ENCODE data around the gene DHDH. TPM values are rescaled to one million over a fixed set of nuclear protein-coding genes. Genes with fewer than 3 reads are reported as not detected.

The DHDH gene
- polyA plus RNA-seq, 6 donors from 2014 or later = 0.32 TPM; not detected in 5

DNA sequence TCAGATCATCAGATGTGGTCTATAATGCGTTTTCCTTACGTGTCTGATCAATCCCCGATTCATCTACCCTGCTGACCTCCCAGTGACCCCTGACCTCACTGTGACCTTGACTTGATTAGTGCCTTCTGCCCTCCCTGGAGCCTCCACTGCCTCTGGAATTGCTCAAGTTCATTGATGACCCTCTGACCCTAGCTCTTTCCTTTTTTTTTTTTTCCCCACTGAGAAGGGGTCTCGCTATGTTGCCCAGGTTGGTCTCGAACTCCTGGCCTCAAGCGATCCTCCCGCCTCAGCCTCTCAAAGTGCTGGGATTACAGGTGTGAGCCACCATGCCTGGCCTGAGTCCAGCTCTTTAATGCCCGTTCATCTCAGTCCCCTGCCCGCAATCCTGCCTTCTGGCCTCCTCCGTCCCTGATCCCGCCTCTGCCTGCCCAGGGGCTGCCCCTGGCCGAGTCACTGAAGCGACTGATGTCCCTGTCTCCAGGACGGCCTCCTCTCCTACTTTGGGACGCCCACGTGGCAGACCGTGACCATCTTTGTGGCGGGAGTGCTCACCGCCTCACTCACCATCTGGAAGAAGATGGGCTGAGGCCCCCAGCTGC, 27.7 kb downstream of the DHDH start:
- peak overlapping the region in 6 of 8 donors; percentile 21 to 74 (median 40) for H3K4me3 Mint-ChIP-seq
- peaks cover 63 to 71% (median 66%) of the 10 kb centered on the region in 3 donors for H3K4me1 Mint-ChIP-seq

DNA sequence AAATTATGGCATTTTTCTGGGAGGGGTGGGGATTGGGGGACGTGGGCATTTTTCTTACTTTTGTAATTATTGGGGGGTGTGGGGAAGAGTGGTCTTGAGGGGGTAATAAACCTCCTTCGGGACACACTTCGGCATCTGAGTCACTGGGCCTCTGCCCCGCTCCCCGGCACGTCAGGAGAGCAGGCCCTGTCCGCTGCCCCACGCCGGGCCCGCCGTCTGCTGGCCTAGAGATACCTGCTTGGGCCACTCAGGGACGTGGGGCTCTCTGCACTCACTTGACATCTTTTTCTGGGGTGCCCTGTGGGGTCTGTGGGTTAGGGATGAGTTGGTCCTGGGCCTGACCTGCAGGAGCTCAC, 28.2 kb downstream of the DHDH start:
- H3K36me3 Mint-ChIP-seq = peaks cover 5 to 12% of the 10 kb centered on the region in 2 donors
- ATAC-seq (ENCODE audit: low read depth in 2 of 2) (no peak), DNase-seq (no peak)
- H3K4me3 Mint-ChIP-seq = peak overlapping the region in 6 of 8 donors; percentile 71 to 99 (median 92)
- peaks cover 0 to 2% (median 0%) of the 10 kb centered on the region in 7 donors for H3K9me3 Mint-ChIP-seq
- peak overlapping the region in 5 of 6 donors; percentile 81 to 97 (median 95) for H3K27ac Mint-ChIP-seq
- no peaks in the 10 kb centered on the region for H3K27me3 Mint-ChIP-seq
- peaks cover 65 to 73% (median 68%) of the 10 kb centered on the region in 3 donors for H3K4me1 Mint-ChIP-seq

More for the DNA sequence above, 27.7 kb downstream of the DHDH start:
- no peak for DNase-seq
- no peaks in the 10 kb centered on the region for H3K9me3 Mint-ChIP-seq
- peaks cover under 1 to 8% of the 10 kb centered on the region in 2 donors for H3K36me3 Mint-ChIP-seq
- H3K27me3 Mint-ChIP-seq = no peaks in the 10 kb centered on the region
- ATAC-seq (ENCODE audit: low read depth in 2 of 2) = no peak
- peak overlapping the region in 3 of 6 donors; percentile 15 to 96 (median 83) for H3K27ac Mint-ChIP-seq

DNA sequence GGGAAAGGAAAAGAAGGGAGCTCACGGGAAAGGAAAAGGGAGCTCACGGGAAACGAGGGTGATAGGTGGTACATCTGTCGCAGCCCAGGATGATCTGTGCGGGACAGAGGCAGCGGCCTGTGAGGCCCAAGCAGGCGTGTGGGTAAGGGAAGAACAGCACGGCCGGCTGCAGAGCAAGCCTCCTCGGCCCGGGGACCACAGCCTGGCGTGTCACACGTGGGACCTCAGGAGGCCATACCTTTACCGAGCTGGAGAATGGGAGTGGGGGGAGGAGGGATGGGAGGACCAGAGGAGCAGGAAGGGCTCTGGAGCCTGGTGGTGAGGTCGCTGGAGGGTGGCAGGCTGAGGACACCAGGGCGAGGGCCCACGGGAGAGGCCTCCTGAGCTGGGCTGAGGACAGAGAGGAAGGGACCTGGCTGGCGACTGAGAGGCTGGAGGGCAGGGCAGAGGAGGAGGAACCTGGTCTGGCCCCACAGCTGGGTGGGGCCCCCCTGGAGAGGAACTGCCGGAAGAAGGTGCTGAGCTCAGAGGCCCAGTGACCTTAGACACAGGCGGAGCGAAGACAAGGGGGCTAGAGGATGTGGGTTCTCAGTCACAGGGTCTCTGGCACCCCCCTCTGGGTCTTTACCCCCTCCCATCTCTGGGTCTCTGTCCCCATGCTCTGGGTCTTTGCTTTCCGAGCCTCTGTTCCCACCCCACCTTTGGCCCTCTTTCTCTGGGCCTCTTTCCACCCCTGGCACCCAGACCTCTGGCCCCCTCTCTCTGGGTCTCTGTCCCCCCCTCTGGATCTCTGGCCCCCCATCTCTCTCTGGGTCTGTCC, 28.7 kb downstream of the DHDH start:
- Mint-ChIP-seq H3K4me3 (peak overlapping the region; percentile 56 to 99 (median 92)), H3K9me3 (peaks cover 0 to 2% (median 0%) of the 10 kb centered on the region in 7 donors), H3K36me3 (peaks cover 5 to 7% of the 10 kb centered on the region in 2 donors), H3K4me1 (peaks cover 62 to 70% (median 68%) of the 10 kb centered on the region in 3 donors), H3K27ac (peak overlapping the region; percentile 61 to 97 (median 96)), H3K27me3 (no peaks in the 10 kb centered on the region)
- peak; percentile 56 for DNase-seq
- peak; percentile 19 to 32 for ATAC-seq (ENCODE audit: low read depth in 2 of 2)

DNA sequence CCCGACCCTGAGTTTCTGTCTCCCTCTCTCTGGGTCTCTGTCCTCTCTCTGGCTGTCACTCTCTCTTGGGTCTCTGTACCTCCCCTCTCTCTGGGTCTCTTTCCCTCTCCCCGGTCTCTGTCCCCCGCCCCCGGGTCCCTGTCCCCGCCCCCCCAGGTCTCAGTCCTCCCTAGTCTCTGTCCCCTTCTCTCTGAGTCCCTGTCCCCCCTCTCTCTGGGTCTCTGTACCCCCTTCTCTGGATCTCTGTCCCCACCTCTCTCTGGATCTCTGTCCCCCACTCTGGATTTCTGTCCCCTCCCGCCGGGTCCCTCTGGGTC, 29.3 kb downstream of the DHDH start:
- no peaks in the 10 kb centered on the region for H3K27me3 Mint-ChIP-seq
- H3K4me3 Mint-ChIP-seq = peak overlapping the region; percentile 56 to 99 (median 96)
- peaks cover 5 to 7% of the 10 kb centered on the region in 2 donors for H3K36me3 Mint-ChIP-seq
- DNase-seq (no peak), ATAC-seq (ENCODE audit: low read depth in 2 of 2) (no peak)
- peaks cover 0 to 2% (median 0%) of the 10 kb centered on the region in 7 donors for H3K9me3 Mint-ChIP-seq
- peaks cover 62 to 71% (median 66%) of the 10 kb centered on the region in 3 donors for H3K4me1 Mint-ChIP-seq
- H3K27ac Mint-ChIP-seq = peak overlapping the region; percentile 61 to 97 (median 96)

DNA sequence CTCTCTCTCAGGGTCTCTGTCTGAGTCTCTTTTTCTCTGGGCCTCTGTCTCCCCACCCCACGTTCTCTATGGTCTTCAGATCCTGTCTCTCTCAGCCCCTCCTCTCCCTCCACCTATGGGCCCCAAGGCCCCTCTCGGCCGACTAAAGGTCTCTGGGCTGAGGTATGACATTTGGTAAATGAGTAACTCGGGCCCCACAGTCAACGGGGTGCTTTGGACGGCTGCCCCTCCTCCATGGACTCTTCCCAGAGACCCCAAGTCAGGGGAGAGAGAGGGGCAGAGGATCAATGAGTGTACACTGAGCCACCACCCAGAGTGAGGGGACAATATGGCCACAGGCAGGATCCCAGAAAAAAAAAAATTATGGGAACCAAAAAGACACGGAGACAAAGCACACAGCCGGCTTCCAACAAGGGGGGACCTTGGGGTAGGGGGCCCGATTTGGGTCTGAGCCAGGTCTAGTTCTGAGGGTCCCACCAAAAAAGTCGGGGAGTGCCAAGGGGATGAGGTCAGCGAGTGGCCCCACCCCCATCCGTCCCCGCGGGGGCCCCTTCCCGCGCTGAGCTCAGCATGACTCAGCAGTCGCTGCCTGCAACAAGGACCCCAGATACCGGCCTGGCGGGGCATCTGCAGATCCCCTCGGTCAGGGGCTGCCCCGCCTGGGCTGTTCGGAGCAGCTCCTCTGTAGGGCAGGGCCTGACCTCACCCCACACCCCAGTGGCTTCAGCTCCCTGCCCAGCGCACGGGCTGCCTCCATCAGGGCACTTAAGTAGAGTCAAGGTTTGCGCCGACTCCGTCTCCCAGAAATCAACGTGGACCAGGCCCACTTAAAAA, 30.1 kb downstream of the DHDH start:
- Mint-ChIP-seq H3K36me3 (peaks cover 5 to 11% of the 10 kb centered on the region in 2 donors), H3K9me3 (peaks cover 0 to 2% (median 0%) of the 10 kb centered on the region in 7 donors), H3K4me3 (peak overlapping the region; percentile 84 to 99 (median 98)), H3K27me3 (no peaks in the 10 kb centered on the region), H3K4me1 (peaks cover 64 to 74% (median 66%) of the 10 kb centered on the region in 3 donors), H3K27ac (peak overlapping the region; percentile 95 to 99 (median 96))
- ATAC-seq (ENCODE audit: low read depth in 2 of 2) = no peak
- no peak for DNase-seq

DNA sequence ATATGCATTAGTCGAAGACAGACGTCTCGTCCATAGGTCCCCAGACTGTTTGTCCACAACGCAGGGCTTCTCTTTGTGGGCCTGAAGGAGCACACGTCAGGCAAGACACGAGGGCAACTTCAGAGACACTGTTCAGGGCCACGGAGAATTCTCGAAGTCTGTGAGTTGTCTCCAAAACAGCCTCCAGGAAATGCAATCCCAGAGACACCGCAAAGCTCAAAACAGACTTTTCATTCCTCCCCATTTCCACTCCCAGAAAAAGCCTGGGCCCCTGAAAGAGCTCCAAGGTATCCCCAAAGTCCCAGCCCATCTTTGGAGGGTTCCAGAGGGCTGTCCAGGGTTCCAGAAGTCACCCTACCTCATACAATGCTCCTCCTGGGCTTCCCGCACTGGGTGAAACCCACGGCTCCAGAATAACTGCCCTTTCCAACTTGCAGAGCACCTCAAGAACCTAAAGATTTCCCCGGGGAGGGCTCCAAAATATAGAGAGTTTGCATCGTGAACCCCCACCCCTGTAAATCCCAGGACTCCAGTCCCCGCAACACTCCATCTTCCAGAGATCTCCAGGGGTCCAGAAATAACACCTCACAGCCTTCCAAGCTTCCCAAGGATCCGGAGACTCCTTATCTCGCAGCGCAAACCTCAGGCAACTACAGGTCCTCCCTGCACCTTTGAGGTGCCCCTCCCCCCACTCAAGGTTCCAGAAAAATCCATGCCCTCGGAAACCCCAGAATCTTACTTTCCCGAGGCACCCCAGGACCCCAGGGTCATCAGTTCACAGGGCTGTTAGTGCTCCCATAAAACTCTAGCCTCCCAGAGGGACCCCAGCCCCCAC, 30.9 kb downstream of the DHDH start:
- H3K4me3 Mint-ChIP-seq = peak overlapping the region; percentile 91 to 99 (median 98)
- no peak for ATAC-seq (ENCODE audit: low read depth in 2 of 2)
- peaks cover 0 to 2% (median 0%) of the 10 kb centered on the region in 7 donors for H3K9me3 Mint-ChIP-seq
- H3K27me3 Mint-ChIP-seq = no peaks in the 10 kb centered on the region
- H3K36me3 Mint-ChIP-seq = peaks cover 5 to 12% of the 10 kb centered on the region in 2 donors
- H3K27ac Mint-ChIP-seq = peak overlapping the region; percentile 74 to 99 (median 94)
- DNase-seq = no peak
- H3K4me1 Mint-ChIP-seq = peaks cover 63 to 72% (median 64%) of the 10 kb centered on the region in 3 donors

DNA sequence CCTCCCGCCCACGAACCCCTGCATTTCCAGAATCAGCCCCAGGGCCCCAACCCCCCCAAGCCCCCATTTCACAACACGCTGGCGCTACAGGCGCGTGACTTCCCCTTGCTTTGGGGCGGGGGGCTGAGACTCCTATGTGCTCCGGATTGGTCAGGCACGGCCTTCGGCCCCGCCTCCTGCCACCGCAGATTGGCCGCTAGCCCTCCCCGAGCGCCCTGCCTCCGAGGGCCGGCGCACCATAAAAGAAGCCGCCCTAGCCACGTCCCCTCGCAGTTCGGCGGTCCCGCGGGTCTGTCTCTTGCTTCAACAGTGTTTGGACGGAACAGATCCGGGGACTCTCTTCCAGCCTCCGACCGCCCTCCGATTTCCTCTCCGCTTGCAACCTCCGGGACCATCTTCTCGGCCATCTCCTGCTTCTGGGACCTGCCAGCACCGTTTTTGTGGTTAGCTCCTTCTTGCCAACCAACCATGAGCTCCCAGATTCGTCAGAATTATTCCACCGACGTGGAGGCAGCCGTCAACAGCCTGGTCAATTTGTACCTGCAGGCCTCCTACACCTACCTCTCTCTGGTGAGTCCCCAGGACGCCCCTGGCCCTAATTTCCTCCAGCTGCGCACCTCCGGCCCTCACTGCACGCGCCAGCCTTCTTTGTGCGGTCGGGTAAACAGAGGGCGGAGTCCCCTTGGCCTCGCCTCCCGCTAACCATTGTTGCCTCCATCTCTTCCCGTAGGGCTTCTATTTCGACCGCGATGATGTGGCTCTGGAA, 31.7 kb downstream of the DHDH start, which contains the start of gene FTL:
Gene FTL (plus strand): TSS at position 270 of the 766 bp plus-strand sequence. CDS start 199 bp downstream, at position 469.
- Mint-ChIP-seq H3K4me1 (peaks cover 63 to 70% (median 64%) of the 10 kb centered on the region in 3 donors), H3K27ac (peak within 1 kb of the TSS; percentile 96 to 99 (median 98)), H3K36me3 (peaks cover 5 to 12% of the 10 kb centered on the region in 2 donors), H3K4me3 (peak within 1 kb of the TSS; percentile 96 to 100 (median 98)), H3K27me3 (no peaks in the 10 kb centered on the region), H3K9me3 (peaks cover 0 to 2% (median 0%) of the 10 kb centered on the region in 7 donors)
- ATAC-seq (ENCODE audit: low read depth in 2 of 2) = peak; percentile 84 to 86
- peak; percentile 93 for DNase-seq

DNA sequence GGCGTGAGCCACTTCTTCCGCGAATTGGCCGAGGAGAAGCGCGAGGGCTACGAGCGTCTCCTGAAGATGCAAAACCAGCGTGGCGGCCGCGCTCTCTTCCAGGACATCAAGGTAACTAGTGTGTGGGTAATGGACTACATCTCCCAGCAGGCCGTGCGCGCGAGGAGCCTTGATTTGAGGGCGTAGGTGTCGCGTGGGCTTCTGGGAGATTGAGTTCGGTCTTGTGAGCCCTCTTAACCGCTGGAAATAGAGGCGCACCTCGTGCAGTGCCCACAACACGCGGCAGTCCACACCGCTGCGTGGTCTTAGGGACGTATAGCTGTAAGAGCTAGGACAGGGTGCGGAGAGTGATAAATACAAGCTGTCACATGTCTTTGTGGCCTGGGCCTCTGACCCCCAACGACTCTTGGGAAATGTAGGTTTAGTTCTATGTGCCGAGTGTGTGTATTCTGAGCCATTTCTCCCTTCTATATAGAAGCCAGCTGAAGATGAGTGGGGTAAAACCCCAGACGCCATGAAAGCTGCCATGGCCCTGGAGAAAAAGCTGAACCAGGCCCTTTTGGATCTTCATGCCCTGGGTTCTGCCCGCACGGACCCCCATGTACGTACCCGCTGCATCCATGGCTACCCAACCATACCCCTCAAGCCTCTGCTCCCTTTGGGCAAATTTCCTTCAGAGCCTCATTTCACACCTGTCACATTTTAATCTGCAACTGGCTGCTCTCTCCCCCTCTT, 32.5 kb downstream of the DHDH start:
- Mint-ChIP-seq H3K4me1 (peaks cover 62 to 74% (median 69%) of the 10 kb centered on the region in 3 donors), H3K27me3 (no peaks in the 10 kb centered on the region), H3K27ac (peak overlapping the region; percentile 96 to 99 (median 98)), H3K4me3 (peak overlapping the region; percentile 96 to 100 (median 98)), H3K36me3 (peaks cover 5 to 12% of the 10 kb centered on the region in 2 donors), H3K9me3 (peaks cover 0 to 2% (median 0%) of the 10 kb centered on the region in 7 donors)
- ATAC-seq (ENCODE audit: low read depth in 2 of 2) (peak; percentile 65), DNase-seq (peak; percentile 85)

DNA sequence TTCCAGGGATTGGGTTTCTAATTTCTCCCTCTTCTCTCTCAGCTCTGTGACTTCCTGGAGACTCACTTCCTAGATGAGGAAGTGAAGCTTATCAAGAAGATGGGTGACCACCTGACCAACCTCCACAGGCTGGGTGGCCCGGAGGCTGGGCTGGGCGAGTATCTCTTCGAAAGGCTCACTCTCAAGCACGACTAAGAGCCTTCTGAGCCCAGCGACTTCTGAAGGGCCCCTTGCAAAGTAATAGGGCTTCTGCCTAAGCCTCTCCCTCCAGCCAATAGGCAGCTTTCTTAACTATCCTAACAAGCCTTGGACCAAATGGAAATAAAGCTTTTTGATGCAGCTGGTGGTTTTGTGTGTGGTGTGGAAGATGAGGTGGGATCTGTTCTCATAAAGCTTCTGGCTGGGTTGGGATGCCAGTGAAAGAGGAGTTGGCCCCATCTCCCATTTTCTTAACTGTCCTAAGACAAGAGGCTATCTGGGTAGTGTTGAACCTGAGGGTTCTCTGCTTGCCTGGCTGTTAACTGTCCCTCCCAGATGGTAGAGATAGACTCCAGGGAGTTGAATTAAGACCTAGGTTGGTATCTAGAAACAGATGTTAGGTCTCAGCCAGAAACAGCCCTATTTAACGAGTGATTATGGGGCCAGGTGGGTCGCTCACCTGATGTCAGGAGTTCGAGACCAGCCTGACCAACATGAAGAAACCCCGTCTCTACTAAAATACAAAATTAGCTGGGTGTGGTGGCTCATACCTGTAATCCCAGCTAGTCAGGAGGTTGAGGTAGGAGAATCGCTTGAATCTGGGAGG, 33.2 kb downstream of the DHDH start:
- Mint-ChIP-seq H3K27ac (peak overlapping the region in 4 of 6 donors; percentile 94 to 99 (median 97)), H3K4me1 (peaks cover 57 to 69% (median 64%) of the 10 kb centered on the region in 3 donors), H3K9me3 (peaks cover 0 to 2% (median 0%) of the 10 kb centered on the region in 7 donors), H3K36me3 (peaks cover 5 to 12% of the 10 kb centered on the region in 2 donors), H3K4me3 (peak overlapping the region; percentile 96 to 100 (median 98)), H3K27me3 (no peaks in the 10 kb centered on the region)
- no peak for DNase-seq
- no peak for ATAC-seq (ENCODE audit: low read depth in 2 of 2)

DNA sequence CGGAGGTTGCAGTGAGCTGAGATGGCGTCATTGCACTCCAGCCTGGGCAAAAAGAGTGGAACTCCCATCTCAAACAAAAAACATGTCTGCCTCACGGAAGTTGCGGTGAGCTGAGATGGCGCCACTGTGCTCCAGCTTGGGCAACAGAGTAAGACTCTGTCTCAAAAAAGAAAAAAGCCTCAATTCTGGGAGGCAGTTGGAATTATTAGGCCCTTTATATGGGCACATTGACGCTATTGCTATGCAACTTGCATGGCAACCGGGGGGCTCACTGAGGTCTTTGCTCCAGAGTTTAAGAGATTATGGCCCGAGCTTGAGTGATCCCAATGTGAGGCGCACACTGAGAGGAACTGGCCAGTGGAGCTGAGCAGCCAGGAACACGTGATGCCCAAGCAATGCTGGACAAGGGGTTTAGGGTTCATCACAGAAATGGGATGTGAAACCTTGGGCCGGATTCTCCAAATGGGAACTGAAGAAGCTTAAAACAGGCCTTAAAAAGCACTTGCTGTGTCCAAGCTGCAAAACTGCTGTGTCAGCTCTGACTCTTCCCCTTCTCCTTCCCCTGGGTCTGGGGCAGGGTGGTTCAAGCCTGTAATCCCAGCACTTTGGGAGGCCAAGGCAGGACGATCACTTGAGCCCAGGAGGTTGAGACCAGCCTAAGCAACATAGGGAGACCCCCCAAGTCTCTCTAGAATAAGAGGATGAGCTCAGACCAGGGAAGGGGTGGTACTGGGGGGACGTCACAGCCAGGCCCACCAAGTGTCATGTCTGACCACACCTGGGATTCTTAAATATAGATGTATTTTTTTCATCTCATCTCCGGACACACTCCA, 34.1 kb downstream of the DHDH start:
- DNase-seq (no peak), ATAC-seq (ENCODE audit: low read depth in 2 of 2) (no peak)
- Mint-ChIP-seq H3K27ac (peak overlapping the region in 1 of 6 donors; percentile 75), H3K9me3 (peaks cover 0 to 2% (median 0%) of the 10 kb centered on the region in 7 donors), H3K4me3 (peak overlapping the region in 7 of 8 donors; percentile 5 to 100 (median 57)), H3K4me1 (peaks cover 49 to 60% (median 55%) of the 10 kb centered on the region in 3 donors), H3K36me3 (peaks cover 5 to 12% of the 10 kb centered on the region in 2 donors), H3K27me3 (no peaks in the 10 kb centered on the region)

All from naive B cell (primary cell).